Heart right ventricle (tissue), 16 donors: ENCODE data around the gene TWIST1. TPM values are rescaled to one million over a fixed set of nuclear protein-coding genes. Genes with fewer than 3 reads are reported as not detected.

ENCODE experiments used
- ATAC-seq, 8 donors: fragments of 200-7000 bp; cut with Tn5 transposase; one replicate each; pipeline ENCODE4 v1.9.1; 2020; ENCODE audit warnings: mild to moderate bottlenecking in 8 of 8, moderate library complexity in 8 of 8, moderate number of reproducible peaks in 1 of 8
- DNase-seq, 2 donors: peaks; one replicate each; pipeline ENCODE4 v3.0.0-alpha.2; 2020
- H3K27ac ChIP-seq, 10 donors: fragments of 200-600 bp; sonication (generic) in 2 of 10; one replicate each; pipeline versions ENCODE4 v1.5.0 to v1.8.0; 2020 to 2022; ENCODE audit warnings: mild to moderate bottlenecking in 3 of 10
- H3K27me3 ChIP-seq, 7 donors: fragments of 200-600 bp; one replicate each; pipeline ENCODE4 v1.8.0; 2021 to 2022; ENCODE audit warnings: mild to moderate bottlenecking in 2 of 7
- H3K36me3 ChIP-seq, 9 donors: fragments of 200-600 bp; sonication (generic) in 1 of 9; one replicate each; pipeline versions ENCODE4 v1.5.0 to v1.8.0; 2020 to 2022; ENCODE audit warnings: mild to moderate bottlenecking in 2 of 9
- H3K4me1 ChIP-seq, 9 donors: fragments of 200-600 bp; sonication (generic) in 1 of 9; one replicate each; pipeline versions ENCODE4 v1.5.0 to v1.8.0; 2020 to 2022; ENCODE audit warnings: mild to moderate bottlenecking in 4 of 9
- H3K4me3 ChIP-seq, 10 donors: fragments of 200-600 bp; sonication (generic) in 2 of 10; one replicate each; pipeline versions ENCODE4 v1.5.0 to v1.8.0; 2020 to 2022; ENCODE audit warnings: mild to moderate bottlenecking in 7 of 10, moderate library complexity in 2 of 10
- H3K9me3 ChIP-seq, 11 donors: fragments of 200-600 bp in 10 of 11; sonication (generic) in 2 of 11; one replicate each; pipeline versions ENCODE4 v1.5.0 to v1.8.0; 2013 to 2022; ENCODE audit warnings: mild to moderate bottlenecking in 2 of 11, control low read depth in 1 of 11, moderate library complexity in 1 of 11
- CTCF ChIP-seq, 9 donors: fragments of 200-600 bp; sonication (generic) in 2 of 9; IDR thresholded peaks; one replicate each; pipeline versions ENCODE4 v1.5.0 to v1.8.0; 2021 to 2022; ENCODE audit warnings: antibody characterized with exemption in 9 of 9, mild to moderate bottlenecking in 5 of 9, moderate library complexity in 1 of 9
- WGBS, 2 donors: extraction: QIAGEN DNeasy Blood & Tissue Kit; methylation state at CpG; one replicate each; pipeline ENCODE4 v1.1.7; 2013; ENCODE audit warnings: inconsistent platforms in 1 of 2; 5-methylcytosine and 5-hydroxymethylcytosine counted together
- intact Hi-C, 10 donors: fragments of 100-400 bp; cut with DNase I; formaldehyde crosslinking; loops; one replicate each; pipeline versions ENCODE4 v1.11.1 to v1.14.2; 2022
- polyA plus RNA-seq, 2 donors: library from polyadenylated mRNA; stranded (reverse); fragments of 200-250 nt; gene quantifications; one replicate each; pipeline ENCODE4 v1.2.3, GENCODE V29; 2013
- total RNA-seq, 10 donors: library from RNA; stranded (reverse); fragmentation: NEBNext Ultra II Directional in 3 of 10; extraction: Animal tissue kit (Norgen Biotek cat#: 25700) in 3 of 10; gene quantifications; one replicate each; pipeline versions ENCODE4 v1.2.1 to v1.2.4, GENCODE V29; 2021 to 2023
- donor health status: Arrhythmogenic right ventricular cardiomyopathy.
- donor health status: ischemic (EF 13 %, LVEDD 7.1; RV severe dilation, severe dysfunction).
- donor health status: healthy with polysubstance abuse.
- donor health status: DM: no; HTN: yes; CAD: no.
- donor health status: DM: no; HTN: no; CAD: no.
- donor health status: ischemic (EF 25% LVEDD 6.9; RV normal size, moderate dysfunction).
- donor health status: ischemic (EF 25% LVEDD 5.7; RV mildly dilated, moderate dysfunction).
- donor health status: healthy.
- donor health status: DM: yes; HTN: yes; CAD: no.
- donor health status: Ischemic cardiomyopathy.
- donor health status: ischemic (EF 35%, LVEDD 5.7; RV mildly dilated, moderate dysfunction).
- donor health status: nonischemic (EF 11% LVEDD 7.7; RV severe dilation, severe dysfunction).
- donor health status: DM: yes; HTN: yes; CAD: no.
- donor health status: PGD.
- donor health status: ischemic (EF 29% LVEDD 5.4; RV normal size, mild dysfunction).
- donor health status: nonischemic (EF 23%, LVEDD 6.1; RV moderate dilation, normal function).

TWIST1 gene
- total and polyA plus RNA-seq, 12 donors, result 0.45 to 3.5 (median 1.5) TPM

- no peak for DNase-seq
- TF ChIP-seq CTCF (IDR thresholded peaks at IDR 0.05), result no peak
- no peaks in the 10 kb centered on the region for H3K4me1 ChIP-seq
- H3K27ac ChIP-seq, result no peak overlapping the region
- 54 to 71% methylated on average over 2 of the region's 2 CpGs for WGBS, 2 donors
- intact Hi-C loops, result no loop called here
- no peaks in the 10 kb centered on the region for H3K36me3 ChIP-seq
- no peaks in the 10 kb centered on the region for H3K27me3 ChIP-seq
- no peak for ATAC-seq
- H3K4me3 ChIP-seq, result no peak overlapping the region
- peaks cover 0 to 21% (median 0%) of the 10 kb centered on the region in 11 donors for H3K9me3 ChIP-seq
Observed at GRCh38 chr7:19089378-19089777, 28.1 kb downstream of the TWIST1 start.

- H3K27ac ChIP-seq, result no peak overlapping the region
- DNase-seq (no peak), ATAC-seq (no peak)
- peaks cover 0 to 18% (median 0%) of the 10 kb centered on the region in 11 donors for H3K9me3 ChIP-seq
- no peaks in the 10 kb centered on the region for H3K4me1 ChIP-seq
- no peaks in the 10 kb centered on the region for H3K36me3 ChIP-seq
- intact Hi-C loops, result no loop called here
- WGBS, 2 donors, result 48 to 64% methylated on average over 1 of the region's 1 CpG
- no peak overlapping the region for H3K4me3 ChIP-seq
- H3K27me3 ChIP-seq, result no peaks in the 10 kb centered on the region
- TF ChIP-seq CTCF (IDR thresholded peaks at IDR 0.05), result no peak
Observed at GRCh38 chr7:19080093-19080492, 37.3 kb downstream of the TWIST1 start.

GRCh38 chr7:19079066-19079465 lies 38.4 kb downstream of the TWIST1 start:
- 75 to 77% methylated on average over 4 of the region's 4 CpGs for WGBS, 2 donors
- ATAC-seq, result no peak
- TF ChIP-seq CTCF (IDR thresholded peaks at IDR 0.05), result no peak

GRCh38 chr7:19069842-19070241 lies 47.6 kb downstream of the TWIST1 start:
- H3K27ac ChIP-seq, result no peak overlapping the region
- 65 to 76% methylated on average over 1 of the region's 1 CpG for WGBS, 2 donors
- H3K4me1 ChIP-seq, result no peaks in the 10 kb centered on the region
- no peak for DNase-seq
- no peaks in the 10 kb centered on the region for H3K36me3 ChIP-seq
- ATAC-seq, result no peak
- H3K27me3 ChIP-seq, result no peaks in the 10 kb centered on the region
- peaks cover 0 to 11% (median 0%) of the 10 kb centered on the region in 11 donors for H3K9me3 ChIP-seq
- H3K4me3 ChIP-seq, result no peak overlapping the region
- intact Hi-C loops, result no loop called here
- TF ChIP-seq CTCF (IDR thresholded peaks at IDR 0.05), result no peak

More at GRCh38 chr7:19079066-19079465, 38.4 kb downstream of the TWIST1 start:
- Histone ChIP-seq H3K27me3 (no peaks in the 10 kb centered on the region), H3K4me3 (no peak overlapping the region), H3K36me3 (no peaks in the 10 kb centered on the region), H3K9me3 (peaks cover 0 to 20% (median 0%) of the 10 kb centered on the region in 11 donors), H3K4me1 (no peaks in the 10 kb centered on the region), H3K27ac (no peak overlapping the region)
- intact Hi-C loops, result no loop called here
- DNase-seq, result no peak
